Activated naive CD8-positive, alpha-beta T cell treated with anti-CD3 and anti-CD28 coated beads, Interleukin-2, amount 50 U/mL, for 16 hours (primary cell): ENCODE results near the gene OR6B1.
"Not testable (repeated sequence)": the region's sequence is repeated elsewhere in the genome, so short reads cannot be mapped to it uniquely, and the experiment has no call there.

Source experiments
- DNase-seq: peaks from one replicate; pipeline ENCODE4 v3.0.0-alpha.2; 2020; ENCODE audit warnings: low read depth, low spot score

Gene OR6B1

GRCh38 chr7:144006029-144006691 lies 6.0 kb downstream of the OR6B1 start:
- no peak for DNase-seq

- no peak for DNase-seq
Measured at GRCh38 chr7:144006692-144007042, 6.5 kb downstream of the OR6B1 start.

- no peak for DNase-seq
Measured at GRCh38 chr7:144009361-144009760, 9.2 kb downstream of the OR6B1 start.

- not testable (repeated sequence) for DNase-seq
Measured at GRCh38 chr7:144010061-144010460, 9.9 kb downstream of the OR6B1 start.

GRCh38 chr7:144010821-144011220 lies 10.7 kb downstream of the OR6B1 start:
- DNase-seq, result not testable (repeated sequence)

- no peak for DNase-seq
Measured at GRCh38 chr7:144011458-144012230, 11.5 kb downstream of the OR6B1 start.

GRCh38 chr7:144018065-144018464 lies 17.9 kb downstream of the OR6B1 start:
- DNase-seq, result no peak

GRCh38 chr7:144019457-144019856 lies 19.3 kb downstream of the OR6B1 start:
- no peak for DNase-seq

GRCh38 chr7:144020340-144020739 lies 20.2 kb downstream of the OR6B1 start:
- no peak for DNase-seq

- no peak for DNase-seq
Measured at GRCh38 chr7:144022169-144022568, 22.0 kb downstream of the OR6B1 start.

- DNase-seq, result no peak
Measured at GRCh38 chr7:144023171-144023827, 23.2 kb downstream of the OR6B1 start.

GRCh38 chr7:144024213-144024612 lies 24.1 kb downstream of the OR6B1 start:
- DNase-seq, result no peak

- no peak for DNase-seq
Measured at GRCh38 chr7:144026203-144026883, 26.2 kb downstream of the OR6B1 start.

- DNase-seq, result no peak
Measured at GRCh38 chr7:144027070-144027469, 26.9 kb downstream of the OR6B1 start.

- DNase-seq, result no peak
Measured at GRCh38 chr7:144027974-144028373, 27.9 kb downstream of the OR6B1 start.

- DNase-seq, result no peak
Measured at GRCh38 chr7:144028547-144028946, 28.4 kb downstream of the OR6B1 start.

- no peak for DNase-seq
Measured at GRCh38 chr7:144032516-144032915, 32.4 kb downstream of the OR6B1 start.

- DNase-seq, result no peak
Measured at GRCh38 chr7:144032985-144033709, 33.0 kb downstream of the OR6B1 start.

- DNase-seq, result no peak
Measured at GRCh38 chr7:144035385-144035784, 35.3 kb downstream of the OR6B1 start.

GRCh38 chr7:144036302-144036885 lies 36.3 kb downstream of the OR6B1 start:
- no peak for DNase-seq

GRCh38 chr7:144037414-144038035 lies 37.4 kb downstream of the OR6B1 start:
- no peak for DNase-seq
